RWPE1 (cell line): ENCODE results near the gene HNF4A.

Source experiments
- CTCF ChIA-PET: fragments of 350-600 bp; sonication (Branson Sonifier 250); formaldehyde crosslinking; extraction: SDS; loops from one replicate; lab custom pipeline; 2021; lab: Yijun Ruan, JAX
- POLR2A ChIA-PET: fragments of 400-600 bp; formaldehyde crosslinking; extraction: SDS; loops from one replicate; lab custom pipeline; 2020; ENCODE audit warnings: antibody characterized with exemption; ENCODE audit not compliant: low non-redundant PET; lab: Yijun Ruan, JAX
- DNase-seq: peaks from one replicate; pipeline ENCODE4 v3.0.0; 2012; ENCODE audit warnings: low spot score
- H3K27ac ChIP-seq: fragments of 450-650 bp; 2 replicates; pipeline ENCODE4 v1.5.1; 2017
- CTCF ChIP-seq: fragments of 450-650 bp; conservative IDR thresholded peaks from 2 replicates; pipeline ENCODE4 v1.5.1; 2017; ENCODE audit warnings: low read depth, mild to moderate bottlenecking

HNF4A gene

GRCh38 chr20:44429017-44429339 is 73.5 kb downstream of the HNF4A start:
- H3K27ac ChIP-seq = no peak overlapping the region
- no peak for DNase-seq
- TF ChIP-seq CTCF = no peak
- CTCF ChIA-PET = no interaction called here
- POLR2A ChIA-PET = no interaction called here

GRCh38 chr20:44429419-44430269 is 74.1 kb downstream of the HNF4A start:
- ChIA-PET POLR2A (no interaction called here), CTCF (no interaction called here)
- TF ChIP-seq CTCF = no peak
- DNase-seq = no peak
- no peak overlapping the region for H3K27ac ChIP-seq

- ChIA-PET POLR2A (interaction anchor here (0.6 kb wide), 2 partner anchors 13 to 784 kb away, joined by 3 to 7 read pairs; no protein-coding TSS in a partner anchor), CTCF (interaction anchor here (0.6 kb wide), 2 partner anchors 221 to 1030 kb away, joined by 3 read pairs; no protein-coding TSS in a partner anchor)
- no peak for TF ChIP-seq CTCF
- no peak overlapping the region for H3K27ac ChIP-seq
- no peak for DNase-seq
Measured at GRCh38 chr20:44430270-44431065, 75.0 kb downstream of the HNF4A start.

- ChIA-PET CTCF (interaction anchor here (0.6 kb wide), 3 partner anchors 85 to 1029 kb away, joined by 3 read pairs; no protein-coding TSS in a partner anchor), POLR2A (interaction anchor here (0.6 kb wide), 2 partner anchors 14 to 784 kb away, joined by 3 to 7 read pairs; no protein-coding TSS in a partner anchor)
- no peak overlapping the region for H3K27ac ChIP-seq
Measured at GRCh38 chr20:44431118-44431501, 75.6 kb downstream of the HNF4A start.

GRCh38 chr20:44431502-44432234 is 76.2 kb downstream of the HNF4A start:
- no peak for DNase-seq
- no peak for TF ChIP-seq CTCF
- POLR2A ChIA-PET = interaction anchor here (0.6 kb wide), 3 partner anchors 14 to 783 kb away, joined by 3 to 10 read pairs (median 7); no protein-coding TSS in a partner anchor
- CTCF ChIA-PET = interaction anchor here (0.5 to 0.6 kb wide), 2 partner anchors 59 to 86 kb away, joined by 3 to 8 read pairs; no protein-coding TSS in a partner anchor
- no peak overlapping the region for H3K27ac ChIP-seq

More at GRCh38 chr20:44431118-44431501, 75.6 kb downstream of the HNF4A start:
- no peak for TF ChIP-seq CTCF
- DNase-seq = no peak
